K562 (cell line): ENCODE results near the gene HSPB1. TPM values are rescaled to one million over a fixed set of nuclear protein-coding genes. Genes with fewer than 3 reads are reported as not detected.

Source experiments
- ARHGAP35 ChIP-seq: fragments of 450-650 bp; IDR thresholded peaks from 2 replicates; pipeline ENCODE4 v1.6.1; 2018; ENCODE audit not compliant: partially characterized antibody
- ARID2 ChIP-seq: fragments of 450-650 bp; IDR thresholded peaks from 2 replicates; pipeline ENCODE4 v1.6.1; 2017; ENCODE audit warnings: antibody characterized with exemption, mild to moderate bottlenecking
- BRD9 ChIP-seq: fragments of 450-650 bp; IDR thresholded peaks from 2 replicates; pipeline ENCODE4 v1.6.1; 2018; ENCODE audit warnings: low read depth; ENCODE audit not compliant: partially characterized antibody
- C11orf30 ChIP-seq: fragments of 450-650 bp; IDR thresholded peaks from 2 replicates; pipeline ENCODE4 v1.6.1; 2016; ENCODE audit warnings: low read depth, mild to moderate bottlenecking
- CBX3 ChIP-seq, 2 experiments: IDR thresholded peaks; 1 replicate in 1 of 2; 2 replicates in 1 of 2; pipeline ENCODE4 v1.6.1; 2012; ENCODE audit warnings: inconsistent platforms in 2 of 2, low read length in 2 of 2, borderline replicate concordance in 1 of 2, control low read depth in 1 of 2
- GABPB2 ChIP-seq: fragments of 250-450 bp; sonication (Bioruptor Pico); conservative IDR thresholded peaks from 2 replicates; pipeline ENCODE4 v1.5.1; 2021; ENCODE audit warnings: mild to moderate bottlenecking
- GTF2E2 ChIP-seq: fragments of 200-800 bp; sonication (Bioruptor generic); IDR thresholded peaks from 2 replicates; pipeline ENCODE4 v1.6.1; 2016; ENCODE audit warnings: missing genetic modification characterization, missing compliant biosample characterization
- HIVEP1 ChIP-seq: fragments of 250-450 bp; sonication (Bioruptor Pico); IDR thresholded peaks from 2 replicates; pipeline ENCODE4 v1.4.0; 2020; ENCODE audit warnings: mild to moderate bottlenecking
- HNRNPUL1 ChIP-seq: fragments of 200-400 bp; formaldehyde crosslinking; IDR thresholded peaks from 2 replicates; pipeline ENCODE4 v1.6.1; 2017; ENCODE audit warnings: low read length
- MCM2 ChIP-seq: fragments of 450-650 bp; IDR thresholded peaks from 2 replicates; pipeline ENCODE4 v1.6.1; 2017; ENCODE audit warnings: low read depth, mild to moderate bottlenecking
- MEF2A ChIP-seq: IDR thresholded peaks from 2 replicates; pipeline ENCODE4 v1.6.1; 2011; ENCODE audit warnings: low read depth, mild to moderate bottlenecking, low read length, moderate library complexity; ENCODE audit not compliant: control insufficient read depth
- RBM15 ChIP-seq: fragments of 200-400 bp; formaldehyde crosslinking; IDR thresholded peaks from 2 replicates; pipeline ENCODE4 v1.6.1; 2018; ENCODE audit warnings: mild to moderate bottlenecking, low read length, moderate library complexity; ENCODE audit not compliant: insufficient read depth
- SIN3A ChIP-seq, 2 experiments: fragments of 150-350 bp in 1 of 2; IDR thresholded peaks; 2 replicates each; pipeline ENCODE4 v1.6.1; 2011 to 2016; ENCODE audit warnings: borderline replicate concordance in 2 of 2, low read depth in 2 of 2, low read length in 2 of 2, mild to moderate bottlenecking in 2 of 2, moderate library complexity in 2 of 2; ENCODE audit not compliant: control insufficient read depth in 1 of 2
- SMAD2 ChIP-seq: fragments of 150-350 bp; IDR thresholded peaks from 2 replicates; pipeline ENCODE4 v1.6.1; 2014; ENCODE audit warnings: low read depth, mild to moderate bottlenecking, low read length
- SMARCA5 ChIP-seq: fragments of 450-650 bp; IDR thresholded peaks from 2 replicates; pipeline ENCODE4 v1.6.1; 2016
- SMARCB1 ChIP-seq: IDR thresholded peaks from 2 replicates; pipeline ENCODE4 v1.6.1; 2011; ENCODE audit warnings: improper control_type of control experiment, low read depth; ENCODE audit not compliant: insufficient read length
- SRSF3 ChIP-seq: fragments of 200-400 bp; formaldehyde crosslinking; IDR thresholded peaks from 2 replicates; pipeline ENCODE4 v1.6.1; 2016; ENCODE audit warnings: mild to moderate bottlenecking, low read length, moderate library complexity; ENCODE audit not compliant: insufficient read depth
- TCF7 ChIP-seq: sonication (generic); IDR thresholded peaks from 2 replicates; pipeline ENCODE4 v1.6.1; 2016; ENCODE audit warnings: antibody characterized with exemption, borderline replicate concordance
- ZNF76 ChIP-seq: fragments of 250-450 bp; sonication (Bioruptor Pico); IDR thresholded peaks from 2 replicates; pipeline ENCODE4 v1.4.0; 2020; ENCODE audit warnings: mild to moderate bottlenecking, moderate library complexity, borderline replicate concordance
- ZNF77 ChIP-seq: fragments of 250-450 bp; sonication (Bioruptor Pico); IDR thresholded peaks from 2 replicates; pipeline ENCODE4 v1.5.0; 2020
- ZZZ3 ChIP-seq: fragments of 450-650 bp; IDR thresholded peaks from 2 replicates; pipeline ENCODE4 v1.6.1; 2016; ENCODE audit warnings: antibody characterized with exemption, mild to moderate bottlenecking, moderate library complexity
- polyA plus RNA-seq, 8 experiments: library from polyadenylated mRNA; depleted of rRNA in 4 of 8; stranded (reverse) in 5 of 8; unstranded in 3 of 8; fragments of >200 nt; fragmentation: Nextera tagmentation in 2 of 8; fragmentation: Illumina TruSeq in 1 of 8; extraction: Ambion mirVana in 2 of 8; extraction: Trizol in 1 of 8; gene quantifications; 2 replicates each; pipeline versions ENCODE4 v1.2.1 to v1.2.3, GENCODE V29; 2011 to 2014; ENCODE audit warnings: inconsistent platforms in 1 of 8, missing spikeins in 1 of 8
- total RNA-seq, 7 experiments: library from RNA; depleted of rRNA in 6 of 7; stranded (reverse); fragments of >200 nt in 6 of 7; fragmentation: Illumina TruSeq in 2 of 7; extraction: Trizol in 2 of 7; gene quantifications; 2 replicates each; pipeline versions ENCODE4 v1.2.1 to v1.2.3, GENCODE V29; 2011 to 2021; ENCODE audit warnings: low replicate concordance in 1 of 7
- TF ChIP-seq, protein P1 (sequence below): fragments of 450-650 bp; formaldehyde crosslinking; IDR thresholded peaks from 2 replicates; pipeline ENCODE4 v1.4.0; 2020; ENCODE audit warnings: mild to moderate bottlenecking, moderate library complexity
- TF ChIP-seq, protein P2 (sequence below): sonication (generic); formaldehyde crosslinking; IDR thresholded peaks from 2 replicates; pipeline ENCODE4 v1.8.0; 2023; ENCODE audit warnings: mild to moderate bottlenecking, missing genetic modification reagents
- TF ChIP-seq, protein P3 (sequence below): sonication (generic); formaldehyde crosslinking; IDR thresholded peaks from 2 replicates; pipeline ENCODE4 v1.8.0; 2022; ENCODE audit warnings: mild to moderate bottlenecking, missing genetic modification reagents
- TF ChIP-seq, protein P4 (sequence below): fragments of 250-450 bp; sonication (Bioruptor Pico); IDR thresholded peaks from 2 replicates; pipeline ENCODE4 v1.8.0; 2022; ENCODE audit warnings: inconsistent platforms

The HSPB1 gene
- total and polyA plus RNA-seq, 9 of the 15 experiments (the other 6 are each of a cell fraction or from before 2014, with no cell fraction given): 27.1 to 522 (median 138) TPM

DNA sequence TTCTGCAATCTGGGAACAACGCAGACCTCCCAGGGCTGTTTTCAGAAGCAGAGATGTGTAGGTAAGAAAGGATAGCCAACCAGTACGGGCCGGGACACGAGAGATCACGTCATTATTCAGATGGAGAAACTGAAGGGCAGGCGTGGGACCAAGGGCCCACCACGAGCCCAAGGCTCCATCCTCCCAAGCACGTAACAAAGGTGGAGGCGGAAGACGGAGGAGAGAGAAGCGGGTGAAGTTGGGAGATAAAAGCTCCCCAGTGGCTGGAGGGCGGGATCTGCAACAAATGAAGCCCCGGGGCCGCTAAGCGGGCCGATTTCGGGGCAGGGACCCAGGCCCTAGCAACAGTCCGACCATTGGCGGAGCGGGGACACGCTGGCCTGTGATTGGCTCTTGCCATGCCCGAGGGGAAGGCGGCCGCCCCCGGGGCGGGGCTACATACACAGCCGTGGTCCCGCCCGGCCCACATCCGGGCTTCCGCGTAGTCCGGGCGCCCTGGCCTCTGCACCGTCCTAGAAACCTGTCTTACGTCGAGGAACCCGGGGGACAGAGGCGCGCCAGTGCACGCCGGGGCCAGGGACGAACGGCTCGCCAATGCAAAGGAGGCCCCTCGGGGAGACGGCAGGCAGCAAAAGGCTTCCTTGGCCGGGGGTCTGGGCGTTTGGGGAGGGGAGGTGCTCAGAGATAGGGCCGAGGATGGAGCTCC is 15.5 kb downstream of the HSPB1 start (continued):
- no peak for TF ChIP-seq SMARCB1
- no peak for TF ChIP-seq BRD9
- TF ChIP-seq GTF2E2 (tag): no peak
- no peak for TF ChIP-seq SRSF3
- no peak for TF ChIP-seq SMARCA5
- TF ChIP-seq CBX3 (IDR thresholded peaks at IDR 0.05; ENCODE audit: borderline replicate concordance in 1 of 2, low read length in 2 of 2): no peak
- TF ChIP-seq C11orf30: no peak
- no peak; the same call in 1 of the 2 replicates for TF ChIP-seq TCF7
- TF ChIP-seq MCM2: no peak
- TF ChIP-seq HNRNPUL1: no peak
- no peak for TF ChIP-seq GABPB2 (CRISPR knock-in tag)
- TF ChIP-seq SIN3A (IDR thresholded peaks at IDR 0.05; ENCODE audit: borderline replicate concordance in 2 of 2, control insufficient read depth in 1 of 2, low read depth in 2 of 2, low read length in 2 of 2): 0 out of 4 replicates have a peak, but pooled peaks of 1 of the 2 experiments have one; percentile 48
- no peak for TF ChIP-seq RBM15
- TF ChIP-seq, protein P1, sequence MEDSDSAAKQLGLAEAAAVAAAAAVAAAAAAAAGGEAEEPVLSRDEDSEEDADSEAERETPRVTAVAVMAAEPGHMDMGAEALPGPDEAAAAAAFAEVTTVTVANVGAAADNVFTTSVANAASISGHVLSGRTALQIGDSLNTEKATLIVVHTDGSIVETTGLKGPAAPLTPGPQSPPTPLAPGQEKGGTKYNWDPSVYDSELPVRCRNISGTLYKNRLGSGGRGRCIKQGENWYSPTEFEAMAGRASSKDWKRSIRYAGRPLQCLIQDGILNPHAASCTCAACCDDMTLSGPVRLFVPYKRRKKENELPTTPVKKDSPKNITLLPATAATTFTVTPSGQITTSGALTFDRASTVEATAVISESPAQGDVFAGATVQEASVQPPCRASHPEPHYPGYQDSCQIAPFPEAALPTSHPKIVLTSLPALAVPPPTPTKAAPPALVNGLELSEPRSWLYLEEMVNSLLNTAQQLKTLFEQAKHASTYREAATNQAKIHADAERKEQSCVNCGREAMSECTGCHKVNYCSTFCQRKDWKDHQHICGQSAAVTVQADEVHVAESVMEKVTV: no peak
- no peak for TF ChIP-seq ARHGAP35
- TF ChIP-seq, protein P2, sequence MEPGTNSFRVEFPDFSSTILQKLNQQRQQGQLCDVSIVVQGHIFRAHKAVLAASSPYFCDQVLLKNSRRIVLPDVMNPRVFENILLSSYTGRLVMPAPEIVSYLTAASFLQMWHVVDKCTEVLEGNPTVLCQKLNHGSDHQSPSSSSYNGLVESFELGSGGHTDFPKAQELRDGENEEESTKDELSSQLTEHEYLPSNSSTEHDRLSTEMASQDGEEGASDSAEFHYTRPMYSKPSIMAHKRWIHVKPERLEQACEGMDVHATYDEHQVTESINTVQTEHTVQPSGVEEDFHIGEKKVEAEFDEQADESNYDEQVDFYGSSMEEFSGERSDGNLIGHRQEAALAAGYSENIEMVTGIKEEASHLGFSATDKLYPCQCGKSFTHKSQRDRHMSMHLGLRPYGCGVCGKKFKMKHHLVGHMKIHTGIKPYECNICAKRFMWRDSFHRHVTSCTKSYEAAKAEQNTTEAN (CRISPR knock-in tag): no peak
- no peak for TF ChIP-seq ZNF77 (CRISPR knock-in tag)
- TF ChIP-seq, protein P3, sequence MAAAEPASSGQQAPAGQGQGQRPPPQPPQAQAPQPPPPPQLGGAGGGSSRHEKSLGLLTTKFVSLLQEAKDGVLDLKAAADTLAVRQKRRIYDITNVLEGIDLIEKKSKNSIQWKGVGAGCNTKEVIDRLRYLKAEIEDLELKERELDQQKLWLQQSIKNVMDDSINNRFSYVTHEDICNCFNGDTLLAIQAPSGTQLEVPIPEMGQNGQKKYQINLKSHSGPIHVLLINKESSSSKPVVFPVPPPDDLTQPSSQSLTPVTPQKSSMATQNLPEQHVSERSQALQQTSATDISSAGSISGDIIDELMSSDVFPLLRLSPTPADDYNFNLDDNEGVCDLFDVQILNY (CRISPR knock-in tag): no peak
- no peak for TF ChIP-seq ARID2
- TF ChIP-seq ZZZ3: no peak
- TF ChIP-seq HIVEP1: no peak
- TF ChIP-seq, protein P4, sequence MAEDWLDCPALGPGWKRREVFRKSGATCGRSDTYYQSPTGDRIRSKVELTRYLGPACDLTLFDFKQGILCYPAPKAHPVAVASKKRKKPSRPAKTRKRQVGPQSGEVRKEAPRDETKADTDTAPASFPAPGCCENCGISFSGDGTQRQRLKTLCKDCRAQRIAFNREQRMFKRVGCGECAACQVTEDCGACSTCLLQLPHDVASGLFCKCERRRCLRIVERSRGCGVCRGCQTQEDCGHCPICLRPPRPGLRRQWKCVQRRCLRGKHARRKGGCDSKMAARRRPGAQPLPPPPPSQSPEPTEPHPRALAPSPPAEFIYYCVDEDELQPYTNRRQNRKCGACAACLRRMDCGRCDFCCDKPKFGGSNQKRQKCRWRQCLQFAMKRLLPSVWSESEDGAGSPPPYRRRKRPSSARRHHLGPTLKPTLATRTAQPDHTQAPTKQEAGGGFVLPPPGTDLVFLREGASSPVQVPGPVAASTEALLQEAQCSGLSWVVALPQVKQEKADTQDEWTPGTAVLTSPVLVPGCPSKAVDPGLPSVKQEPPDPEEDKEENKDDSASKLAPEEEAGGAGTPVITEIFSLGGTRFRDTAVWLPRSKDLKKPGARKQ (CRISPR knock-in tag): no peak
- TF ChIP-seq MEF2A: no peak
- no peak for TF ChIP-seq SMAD2
- no peak for TF ChIP-seq ZNF76 (CRISPR knock-in tag)
